Naive thymus-derived CD4-positive, alpha-beta T cell (primary cell): ENCODE data around the gene NEURL1. TPM values are rescaled to one million over a fixed set of nuclear protein-coding genes. Genes with fewer than 3 reads are reported as not detected.

Source experiments
- ATAC-seq: fragments of 150-1000 bp; cut with Tn5 transposase; 2 replicates; pipeline ENCODE4 v1.10.0; 2021; ENCODE audit warnings: mild to moderate bottlenecking, moderate library complexity
- CTCF ChIA-PET: fragments of 350-600 bp; sonication (Branson Sonifier 250); formaldehyde crosslinking; loops from one replicate; lab custom pipeline; 2021; ENCODE audit warnings: antibody characterized with exemption; lab: Charles Lee
- POLR2A ChIA-PET: fragments of 350-600 bp; sonication (Branson Sonifier 250); formaldehyde crosslinking; loops from one replicate; lab custom pipeline; 2021; ENCODE audit warnings: antibody characterized with exemption, inconsistent platforms; lab: Charles Lee
- DNase-seq, 9 donors: peaks; one replicate each; pipeline versions ENCODE4 v3.0.0 to v3.0.0-alpha.2; 2020 to 2022; ENCODE audit warnings: mixed read lengths in 1 of 9
- H3K27ac ChIP-seq: one replicate; pipeline ENCODE4 v1.7.0; 2013; ENCODE audit warnings: mild to moderate bottlenecking, low read depth, low read length, moderate library complexity
- H3K27me3 ChIP-seq, 2 donors: one replicate each; pipeline ENCODE4 v1.7.0; 2013; ENCODE audit warnings: low read length in 2 of 2, mild to moderate bottlenecking in 2 of 2, moderate library complexity in 2 of 2; ENCODE audit not compliant: control insufficient read depth in 2 of 2, insufficient read depth in 2 of 2
- H3K36me3 ChIP-seq, 3 experiments: 1 replicate in 2 of 3; 2 replicates in 1 of 3; pipeline ENCODE4 v1.7.0; 2013; ENCODE audit warnings: low read length in 3 of 3, mild to moderate bottlenecking in 3 of 3, moderate library complexity in 1 of 3; ENCODE audit not compliant: insufficient read depth in 3 of 3, control insufficient read depth in 2 of 3
- H3K4me1 ChIP-seq, 2 donors: one replicate each; pipeline ENCODE4 v1.7.0; 2013; ENCODE audit warnings: low read length in 2 of 2, mild to moderate bottlenecking in 2 of 2, moderate library complexity in 1 of 2; ENCODE audit not compliant: control insufficient read depth in 2 of 2, insufficient read depth in 2 of 2
- H3K4me3 ChIP-seq: 2 replicates; pipeline ENCODE4 v1.7.0; 2013; ENCODE audit warnings: mild to moderate bottlenecking, low read length
- H3K9me3 ChIP-seq, 3 experiments: 1 replicate in 2 of 3; 2 replicates in 1 of 3; pipeline ENCODE4 v1.7.0; 2013; ENCODE audit warnings: low read length in 3 of 3; ENCODE audit not compliant: control insufficient read depth in 2 of 3
- H3K27ac Mint-ChIP-seq, 9 donors: one replicate each; pipeline ENCODE4 v1.8.0; 2020 to 2022; ENCODE audit warnings: mixed read lengths in 9 of 9, mild to moderate bottlenecking in 8 of 9, moderate library complexity in 5 of 9, inconsistent platforms in 2 of 9
- H3K27me3 Mint-ChIP-seq, 5 donors: one replicate each; pipeline ENCODE4 v1.8.0; 2021 to 2022; ENCODE audit warnings: mixed read lengths in 5 of 5, mild to moderate bottlenecking in 1 of 5
- H3K36me3 Mint-ChIP-seq, 5 donors: one replicate each; pipeline ENCODE4 v1.8.0; 2020 to 2022; ENCODE audit warnings: mixed read lengths in 5 of 5, mild to moderate bottlenecking in 3 of 5, inconsistent platforms in 1 of 5
- H3K4me1 Mint-ChIP-seq, 7 donors: one replicate each; pipeline ENCODE4 v1.8.0; 2020 to 2022; ENCODE audit warnings: mixed read lengths in 7 of 7, mild to moderate bottlenecking in 3 of 7, inconsistent platforms in 1 of 7
- H3K4me3 Mint-ChIP-seq, 10 donors: one replicate each; pipeline ENCODE4 v1.8.0; 2020 to 2022; ENCODE audit warnings: mild to moderate bottlenecking in 10 of 10, mixed read lengths in 10 of 10, moderate library complexity in 6 of 10, inconsistent platforms in 2 of 10
- H3K9me3 Mint-ChIP-seq, 11 donors: one replicate each; pipeline ENCODE4 v1.8.0; 2020 to 2022; ENCODE audit warnings: mixed read lengths in 11 of 11, mild to moderate bottlenecking in 4 of 11, inconsistent platforms in 1 of 11, moderate library complexity in 1 of 11
- intact Hi-C, 2 donors: fragments of 100-400 bp; cut with micrococcal nuclease; formaldehyde crosslinking; loops; one replicate each; pipeline ENCODE4 v1.15.1; 2023
- polyA plus RNA-seq, 2 donors: library from polyadenylated mRNA; unstranded; fragments of 300-500 nt; fragmentation: Illumina TruSeq; gene quantifications; one replicate each; pipeline ENCODE4 v1.2.3, GENCODE V29; 2021
- total RNA-seq, 6 experiments: library from RNA in 5 of 6; stranded (reverse) in 5 of 6; gene quantifications; 1 replicate in 5 of 6; 2 replicates in 1 of 6; pipeline ENCODE4 v1.2.3 and lab custom pipeline; 2021 to 2026

Gene NEURL1
- total and polyA plus RNA-seq, 7 experiments from 2014 or later = 0.76 to 9.2 (median 1.1) TPM

GRCh38 chr10:103497161-103497915 lies 3.8 kb downstream of the NEURL1 start:
- ChIA-PET POLR2A (no interaction called here), CTCF (interaction anchor here (0.6 kb wide), 1 partner anchor 78 kb away, joined by 3 read pairs; no protein-coding TSS in a partner anchor)
- no peaks in the 10 kb centered on the region for H3K36me3 Mint-ChIP-seq
- no peak overlapping the region for H3K4me3 Mint-ChIP-seq
- H3K4me1 Mint-ChIP-seq = peaks cover 0 to 23% (median 10%) of the 10 kb centered on the region in 7 donors
- no peaks in the 10 kb centered on the region for H3K9me3 Mint-ChIP-seq
- DNase-seq = no peak
- intact Hi-C loops = no loop called here
- no peak overlapping the region for H3K27ac ChIP-seq
- no peaks in the 10 kb centered on the region for H3K9me3 ChIP-seq
- ATAC-seq = no peak
- peaks cover 0 to 3% of the 10 kb centered on the region in 2 donors for H3K4me1 ChIP-seq
- no peaks in the 10 kb centered on the region for H3K36me3 ChIP-seq
- H3K27me3 Mint-ChIP-seq = peaks cover 51 to 75% (median 55%) of the 10 kb centered on the region in 5 donors
- H3K27me3 ChIP-seq = no peaks in the 10 kb centered on the region
- H3K4me3 ChIP-seq = no peak overlapping the region
- H3K27ac Mint-ChIP-seq = no peak overlapping the region

GRCh38 chr10:103498936-103499638 lies 5.6 kb downstream of the NEURL1 start:
- ChIA-PET POLR2A (interaction anchor here (0.6 kb wide), 1 partner anchor 107 kb away, joined by 3 read pairs; no protein-coding TSS in a partner anchor), CTCF (interaction anchor here (0.6 to 1.1 kb wide), 4 partner anchors 16 to 712 kb away, joined by 3 to 8 read pairs (median 3); no protein-coding TSS in a partner anchor)
- H3K4me1 ChIP-seq = peaks cover 0 to under 1% of the 10 kb centered on the region in 2 donors
- intact Hi-C loops = no loop called here
- Mint-ChIP-seq H3K36me3 (no peaks in the 10 kb centered on the region), H3K4me3 (no peak overlapping the region), H3K9me3 (no peaks in the 10 kb centered on the region), H3K27me3 (peaks cover 44 to 75% (median 53%) of the 10 kb centered on the region in 5 donors), H3K27ac (no peak overlapping the region), H3K4me1 (peaks cover under 1 to 21% (median 1%) of the 10 kb centered on the region in 7 donors)
- H3K27me3 ChIP-seq = no peaks in the 10 kb centered on the region
- no peak overlapping the region for H3K27ac ChIP-seq
- no peak overlapping the region for H3K4me3 ChIP-seq
- H3K36me3 ChIP-seq = no peaks in the 10 kb centered on the region
- no peaks in the 10 kb centered on the region for H3K9me3 ChIP-seq
- no peak for DNase-seq
- no peak for ATAC-seq

GRCh38 chr10:103499881-103500280 lies 6.4 kb downstream of the NEURL1 start:
- ChIA-PET POLR2A (interaction anchor here (0.6 kb wide), 1 partner anchor 106 kb away, joined by 3 read pairs; no protein-coding TSS in a partner anchor), CTCF (interaction anchor here (0.7 to 1.0 kb wide), 2 partner anchors 437 to 671 kb away, joined by 3 read pairs; no protein-coding TSS in a partner anchor)
- no peak overlapping the region for H3K4me3 ChIP-seq
- ATAC-seq (no peak), DNase-seq (no peak)
- Mint-ChIP-seq H3K9me3 (no peaks in the 10 kb centered on the region), H3K36me3 (no peaks in the 10 kb centered on the region), H3K27me3 (peaks cover 39 to 70% (median 48%) of the 10 kb centered on the region in 5 donors), H3K4me1 (peaks cover 4 to 25% (median 6%) of the 10 kb centered on the region in 7 donors), H3K4me3 (no peak overlapping the region), H3K27ac (no peak overlapping the region)
- intact Hi-C loops = no loop called here
- peaks cover 0 to 8% of the 10 kb centered on the region in 2 donors for H3K4me1 ChIP-seq
- no peak overlapping the region for H3K27ac ChIP-seq
- no peaks in the 10 kb centered on the region for H3K36me3 ChIP-seq
- H3K27me3 ChIP-seq = no peaks in the 10 kb centered on the region
- no peaks in the 10 kb centered on the region for H3K9me3 ChIP-seq

- H3K4me3 ChIP-seq = no peak overlapping the region
- ChIA-PET CTCF (no interaction called here), POLR2A (no interaction called here)
- H3K9me3 ChIP-seq = no peaks in the 10 kb centered on the region
- Mint-ChIP-seq H3K27ac (no peak overlapping the region), H3K4me1 (peaks cover 4 to 25% (median 6%) of the 10 kb centered on the region in 7 donors), H3K4me3 (no peak overlapping the region), H3K36me3 (no peaks in the 10 kb centered on the region), H3K27me3 (peaks cover 34 to 64% (median 43%) of the 10 kb centered on the region in 5 donors), H3K9me3 (no peaks in the 10 kb centered on the region)
- H3K36me3 ChIP-seq = no peaks in the 10 kb centered on the region
- intact Hi-C loops = no loop called here
- ATAC-seq = no peak
- no peaks in the 10 kb centered on the region for H3K27me3 ChIP-seq
- no peak for DNase-seq
- no peak overlapping the region for H3K27ac ChIP-seq
- H3K4me1 ChIP-seq = peaks cover 0 to 9% of the 10 kb centered on the region in 2 donors
Measured at GRCh38 chr10:103500481-103500880, 7.0 kb downstream of the NEURL1 start.

- ATAC-seq = no peak
Measured at GRCh38 chr10:103501186-103501585, 7.7 kb downstream of the NEURL1 start.

GRCh38 chr10:103502849-103503660 lies 9.6 kb downstream of the NEURL1 start:
- DNase-seq (no peak), ATAC-seq (no peak)
- POLR2A ChIA-PET = no interaction called here
- Histone ChIP-seq H3K36me3 (no peaks in the 10 kb centered on the region), H3K4me1 (peaks cover 0 to 9% of the 10 kb centered on the region in 2 donors), H3K27me3 (no peaks in the 10 kb centered on the region), H3K9me3 (no peaks in the 10 kb centered on the region), H3K4me3 (no peak overlapping the region), H3K27ac (no peak overlapping the region)
- Mint-ChIP-seq H3K4me3 (no peak overlapping the region), H3K27me3 (peaks cover 14 to 65% (median 27%) of the 10 kb centered on the region in 5 donors), H3K4me1 (peaks cover 5 to 25% (median 6%) of the 10 kb centered on the region in 7 donors), H3K27ac (no peak overlapping the region), H3K36me3 (no peaks in the 10 kb centered on the region), H3K9me3 (no peaks in the 10 kb centered on the region)
- intact Hi-C loops = no loop called here
- CTCF ChIA-PET = no interaction called here

More at GRCh38 chr10:103501186-103501585, 7.7 kb downstream of the NEURL1 start:
- H3K27ac Mint-ChIP-seq = no peak overlapping the region
- ChIA-PET CTCF (no interaction called here), POLR2A (interaction anchor here (0.7 kb wide), 1 partner anchor 1642 kb away, joined by 3 read pairs; no protein-coding TSS in a partner anchor)
- peaks cover 4 to 25% (median 6%) of the 10 kb centered on the region in 7 donors for H3K4me1 Mint-ChIP-seq
- Histone ChIP-seq H3K27me3 (no peaks in the 10 kb centered on the region), H3K4me3 (no peak overlapping the region), H3K9me3 (no peaks in the 10 kb centered on the region), H3K27ac (no peak overlapping the region), H3K36me3 (no peaks in the 10 kb centered on the region), H3K4me1 (peaks cover 0 to 9% of the 10 kb centered on the region in 2 donors)
- DNase-seq = no peak
- intact Hi-C loops = no loop called here
- H3K27me3 Mint-ChIP-seq = peaks cover 27 to 63% (median 36%) of the 10 kb centered on the region in 5 donors
- H3K4me3 Mint-ChIP-seq = peak overlapping the region in 1 of 10 donors; percentile 21
- H3K36me3 Mint-ChIP-seq = no peaks in the 10 kb centered on the region
- no peaks in the 10 kb centered on the region for H3K9me3 Mint-ChIP-seq
